Naive thymus-derived CD4-positive, alpha-beta T cell (primary cell): ENCODE results near the gene CUEDC1. TPM values are rescaled to one million over a fixed set of nuclear protein-coding genes. Genes with fewer than 3 reads are reported as not detected.

Source experiments
- ATAC-seq: fragments of 150-1000 bp; cut with Tn5 transposase; 2 replicates; pipeline ENCODE4 v1.10.0; 2021; ENCODE audit warnings: mild to moderate bottlenecking, moderate library complexity
- CTCF ChIA-PET: fragments of 350-600 bp; sonication (Branson Sonifier 250); formaldehyde crosslinking; loops from one replicate; lab custom pipeline; 2021; ENCODE audit warnings: antibody characterized with exemption; lab: Charles Lee
- POLR2A ChIA-PET: fragments of 350-600 bp; sonication (Branson Sonifier 250); formaldehyde crosslinking; loops from one replicate; lab custom pipeline; 2021; ENCODE audit warnings: antibody characterized with exemption, inconsistent platforms; lab: Charles Lee
- DNase-seq, 9 donors: peaks; one replicate each; pipeline versions ENCODE4 v3.0.0 to v3.0.0-alpha.2; 2020 to 2022; ENCODE audit warnings: mixed read lengths in 1 of 9
- H3K27ac ChIP-seq: one replicate; pipeline ENCODE4 v1.7.0; 2013; ENCODE audit warnings: mild to moderate bottlenecking, low read depth, low read length, moderate library complexity
- H3K27me3 ChIP-seq, 2 donors: one replicate each; pipeline ENCODE4 v1.7.0; 2013; ENCODE audit warnings: low read length in 2 of 2, mild to moderate bottlenecking in 2 of 2, moderate library complexity in 2 of 2; ENCODE audit not compliant: control insufficient read depth in 2 of 2, insufficient read depth in 2 of 2
- H3K36me3 ChIP-seq, 3 experiments: 1 replicate in 2 of 3; 2 replicates in 1 of 3; pipeline ENCODE4 v1.7.0; 2013; ENCODE audit warnings: low read length in 3 of 3, mild to moderate bottlenecking in 3 of 3, moderate library complexity in 1 of 3; ENCODE audit not compliant: insufficient read depth in 3 of 3, control insufficient read depth in 2 of 3
- H3K4me1 ChIP-seq, 2 donors: one replicate each; pipeline ENCODE4 v1.7.0; 2013; ENCODE audit warnings: low read length in 2 of 2, mild to moderate bottlenecking in 2 of 2, moderate library complexity in 1 of 2; ENCODE audit not compliant: control insufficient read depth in 2 of 2, insufficient read depth in 2 of 2
- H3K4me3 ChIP-seq: 2 replicates; pipeline ENCODE4 v1.7.0; 2013; ENCODE audit warnings: mild to moderate bottlenecking, low read length
- H3K9me3 ChIP-seq, 3 experiments: 1 replicate in 2 of 3; 2 replicates in 1 of 3; pipeline ENCODE4 v1.7.0; 2013; ENCODE audit warnings: low read length in 3 of 3; ENCODE audit not compliant: control insufficient read depth in 2 of 3
- H3K27ac Mint-ChIP-seq, 9 donors: one replicate each; pipeline ENCODE4 v1.8.0; 2020 to 2022; ENCODE audit warnings: mixed read lengths in 9 of 9, mild to moderate bottlenecking in 8 of 9, moderate library complexity in 5 of 9, inconsistent platforms in 2 of 9
- H3K27me3 Mint-ChIP-seq, 5 donors: one replicate each; pipeline ENCODE4 v1.8.0; 2021 to 2022; ENCODE audit warnings: mixed read lengths in 5 of 5, mild to moderate bottlenecking in 1 of 5
- H3K36me3 Mint-ChIP-seq, 5 donors: one replicate each; pipeline ENCODE4 v1.8.0; 2020 to 2022; ENCODE audit warnings: mixed read lengths in 5 of 5, mild to moderate bottlenecking in 3 of 5, inconsistent platforms in 1 of 5
- H3K4me1 Mint-ChIP-seq, 7 donors: one replicate each; pipeline ENCODE4 v1.8.0; 2020 to 2022; ENCODE audit warnings: mixed read lengths in 7 of 7, mild to moderate bottlenecking in 3 of 7, inconsistent platforms in 1 of 7
- H3K4me3 Mint-ChIP-seq, 10 donors: one replicate each; pipeline ENCODE4 v1.8.0; 2020 to 2022; ENCODE audit warnings: mild to moderate bottlenecking in 10 of 10, mixed read lengths in 10 of 10, moderate library complexity in 6 of 10, inconsistent platforms in 2 of 10
- H3K9me3 Mint-ChIP-seq, 11 donors: one replicate each; pipeline ENCODE4 v1.8.0; 2020 to 2022; ENCODE audit warnings: mixed read lengths in 11 of 11, mild to moderate bottlenecking in 4 of 11, inconsistent platforms in 1 of 11, moderate library complexity in 1 of 11
- intact Hi-C, 2 donors: fragments of 100-400 bp; cut with micrococcal nuclease; formaldehyde crosslinking; loops; one replicate each; pipeline ENCODE4 v1.15.1; 2023
- polyA plus RNA-seq, 2 donors: library from polyadenylated mRNA; unstranded; fragments of 300-500 nt; fragmentation: Illumina TruSeq; gene quantifications; one replicate each; pipeline ENCODE4 v1.2.3, GENCODE V29; 2021
- total RNA-seq, 6 experiments: library from RNA in 5 of 6; stranded (reverse) in 5 of 6; gene quantifications; 1 replicate in 5 of 6; 2 replicates in 1 of 6; pipeline ENCODE4 v1.2.3 and lab custom pipeline; 2021 to 2026

CUEDC1 gene
- total and polyA plus RNA-seq, 7 experiments from 2014 or later: 0.10 to 7.7 (median 1.0) TPM; not detected in 2

- peak; percentile 87 for ATAC-seq
- H3K27me3 ChIP-seq: no peaks in the 10 kb centered on the region
- Mint-ChIP-seq H3K9me3 (peaks cover 0 to 2% (median 0%) of the 10 kb centered on the region in 11 donors), H3K36me3 (no peaks in the 10 kb centered on the region), H3K27ac (no peak overlapping the region), H3K27me3 (peaks cover 0 to 12% (median 0%) of the 10 kb centered on the region in 5 donors), H3K4me3 (no peak overlapping the region), H3K4me1 (peaks cover 0 to 9% (median 4%) of the 10 kb centered on the region in 7 donors)
- intact Hi-C loops: loop anchor here (1.0 to 10.0 kb wide), 7 partner anchors 34 to 280 kb away; no protein-coding TSS in a partner anchor
- H3K36me3 ChIP-seq: no peaks in the 10 kb centered on the region
- peak; percentile 44 to 81 (median 65) for DNase-seq
- no peaks in the 10 kb centered on the region for H3K9me3 ChIP-seq
- H3K4me3 ChIP-seq: no peak overlapping the region
- H3K4me1 ChIP-seq: no peaks in the 10 kb centered on the region
- no peak overlapping the region for H3K27ac ChIP-seq
- CTCF ChIA-PET: interaction anchor here (0.8 to 4.4 kb wide), 11 partner anchors 10 to 1214 kb away, joined by 3 to 28 read pairs (median 4); no protein-coding TSS in a partner anchor
- POLR2A ChIA-PET: interaction anchor here (0.6 to 1.5 kb wide), 3 partner anchors 42 to 220 kb away, joined by 3 read pairs; no protein-coding TSS in a partner anchor
Observed at GRCh38 chr17:57892146-57892819, 62.9 kb downstream of the CUEDC1 start.

- intact Hi-C loops: loop anchor here in 1 of 2 donors (10.0 kb wide), 1 partner anchor 54 kb away; no protein-coding TSS in a partner anchor
- no peak overlapping the region for H3K4me3 Mint-ChIP-seq
- Histone ChIP-seq H3K4me3 (no peak overlapping the region), H3K9me3 (no peaks in the 10 kb centered on the region), H3K27me3 (no peaks in the 10 kb centered on the region), H3K36me3 (no peaks in the 10 kb centered on the region), H3K4me1 (no peaks in the 10 kb centered on the region), H3K27ac (no peak overlapping the region)
- peaks cover 0 to 9% (median 4%) of the 10 kb centered on the region in 7 donors for H3K4me1 Mint-ChIP-seq
- H3K27me3 Mint-ChIP-seq: peaks cover 0 to 7% (median 0%) of the 10 kb centered on the region in 5 donors
- ChIA-PET CTCF (interaction anchor here (0.6 to 4.4 kb wide), 4 partner anchors 12 to 109 kb away, joined by 3 to 28 read pairs (median 3); no protein-coding TSS in a partner anchor), POLR2A (interaction anchor here (0.6 kb wide), 1 partner anchor 25 kb away, joined by 3 read pairs; no protein-coding TSS in a partner anchor)
- H3K27ac Mint-ChIP-seq: no peak overlapping the region
- no peaks in the 10 kb centered on the region for H3K36me3 Mint-ChIP-seq
- ATAC-seq (no peak), DNase-seq (no peak)
- peaks cover 0 to 2% (median 0%) of the 10 kb centered on the region in 11 donors for H3K9me3 Mint-ChIP-seq
Observed at GRCh38 chr17:57890857-57891232, 64.4 kb downstream of the CUEDC1 start.

GRCh38 chr17:57889892-57890856 lies 65.0 kb downstream of the CUEDC1 start:
- H3K4me3 Mint-ChIP-seq: no peak overlapping the region

GRCh38 chr17:57889252-57889651 lies 66.0 kb downstream of the CUEDC1 start:
- Mint-ChIP-seq H3K4me3 (no peak overlapping the region), H3K27ac (no peak overlapping the region), H3K36me3 (no peaks in the 10 kb centered on the region), H3K27me3 (peaks cover 0 to 7% (median 0%) of the 10 kb centered on the region in 5 donors), H3K4me1 (peaks cover 0 to 9% (median 4%) of the 10 kb centered on the region in 7 donors), H3K9me3 (peaks cover 0 to 2% (median 0%) of the 10 kb centered on the region in 11 donors)
- Histone ChIP-seq H3K4me1 (no peaks in the 10 kb centered on the region), H3K4me3 (no peak overlapping the region), H3K27ac (no peak overlapping the region), H3K36me3 (no peaks in the 10 kb centered on the region), H3K27me3 (no peaks in the 10 kb centered on the region), H3K9me3 (no peaks in the 10 kb centered on the region)
- ChIA-PET CTCF (interaction anchor here (0.9 to 1.3 kb wide), 3 partner anchors 11 to 110 kb away, joined by 3 read pairs; no protein-coding TSS in a partner anchor), POLR2A (no interaction called here)
- DNase-seq: no peak
- ATAC-seq: no peak
- intact Hi-C loops: no loop called here

More at GRCh38 chr17:57889892-57890856, 65.0 kb downstream of the CUEDC1 start:
- ChIA-PET POLR2A (interaction anchor here (0.6 kb wide), 1 partner anchor 26 kb away, joined by 3 read pairs; no protein-coding TSS in a partner anchor), CTCF (interaction anchor here (0.6 to 4.4 kb wide), 5 partner anchors 37 to 1240 kb away, joined by 3 to 28 read pairs (median 3); no protein-coding TSS in a partner anchor)
- H3K27me3 Mint-ChIP-seq: peaks cover 0 to 7% (median 0%) of the 10 kb centered on the region in 5 donors
- H3K36me3 ChIP-seq: no peaks in the 10 kb centered on the region
- no peak overlapping the region for H3K4me3 ChIP-seq
- intact Hi-C loops: loop anchor here in 1 of 2 donors (10.0 kb wide), 1 partner anchor 55 kb away; no protein-coding TSS in a partner anchor
- H3K9me3 Mint-ChIP-seq: peaks cover 0 to 2% (median 0%) of the 10 kb centered on the region in 11 donors
- H3K4me1 ChIP-seq: no peaks in the 10 kb centered on the region
- no peaks in the 10 kb centered on the region for H3K36me3 Mint-ChIP-seq
- no peak overlapping the region for H3K27ac ChIP-seq
- ATAC-seq (no peak), DNase-seq (no peak)
- H3K4me1 Mint-ChIP-seq: peaks cover 0 to 9% (median 4%) of the 10 kb centered on the region in 7 donors
- H3K27ac Mint-ChIP-seq: no peak overlapping the region
- H3K27me3 ChIP-seq: no peaks in the 10 kb centered on the region
- H3K9me3 ChIP-seq: no peaks in the 10 kb centered on the region

- DNase-seq (no peak), ATAC-seq (no peak)
- Mint-ChIP-seq H3K4me1 (peaks cover 0 to 9% (median 4%) of the 10 kb centered on the region in 7 donors), H3K36me3 (no peaks in the 10 kb centered on the region), H3K27me3 (peaks cover 0 to 5% (median 0%) of the 10 kb centered on the region in 5 donors), H3K9me3 (peaks cover 0 to 2% (median 0%) of the 10 kb centered on the region in 11 donors), H3K4me3 (no peak overlapping the region), H3K27ac (peak overlapping the region in 1 of 9 donors; percentile 76)
- H3K4me1 ChIP-seq: no peaks in the 10 kb centered on the region
- no peak overlapping the region for H3K4me3 ChIP-seq
- intact Hi-C loops: no loop called here
- H3K9me3 ChIP-seq: no peaks in the 10 kb centered on the region
- ChIA-PET POLR2A (no interaction called here), CTCF (interaction anchor here (0.9 to 1.3 kb wide), 3 partner anchors 10 to 111 kb away, joined by 3 read pairs; no protein-coding TSS in a partner anchor)
- no peaks in the 10 kb centered on the region for H3K36me3 ChIP-seq
- no peaks in the 10 kb centered on the region for H3K27me3 ChIP-seq
- no peak overlapping the region for H3K27ac ChIP-seq
Observed at GRCh38 chr17:57888311-57889216, 66.6 kb downstream of the CUEDC1 start.
